B cell (primary cell): ENCODE results near the gene TEAD1. TPM values are rescaled to one million over a fixed set of nuclear protein-coding genes. Genes with fewer than 3 reads are reported as not detected.

ENCODE experiments used
- ATAC-seq: fragments of 200-7000 bp; cut with Tn5 transposase; one replicate; pipeline ENCODE4 v1.10.0; 2021; ENCODE audit warnings: low read depth, mild to moderate bottlenecking, moderate number of reproducible peaks, moderate library complexity
- CTCF ChIA-PET: fragments of 350-600 bp; sonication (Branson Sonifier 250); formaldehyde crosslinking; loops from one replicate; lab custom pipeline; 2021; ENCODE audit warnings: antibody characterized with exemption, inconsistent platforms; lab: Charles Lee
- POLR2A ChIA-PET: fragments of 350-600 bp; sonication (Branson Sonifier 250); formaldehyde crosslinking; loops from one replicate; lab custom pipeline; 2021; ENCODE audit warnings: antibody characterized with exemption; lab: Charles Lee
- DNase-seq: peaks from one replicate; pipeline ENCODE4 v3.0.0; 2013
- H2AFZ ChIP-seq: 2 replicates; pipeline ENCODE4 v1.6.1; 2012; ENCODE audit warnings: mild to moderate bottlenecking, low read depth, low read length; ENCODE audit not compliant: insufficient read depth, poor library complexity, severe bottlenecking
- H3K27ac ChIP-seq, 2 donors: 1 replicate in 1 of 2; 2 replicates in 1 of 2; pipeline ENCODE4 v1.5.1; 2012 to 2013; ENCODE audit warnings: low read length in 2 of 2, mild to moderate bottlenecking in 2 of 2, moderate library complexity in 1 of 2
- H3K27me3 ChIP-seq, 4 experiments: fragments of 200-600 bp in 1 of 4; sonication (generic) in 1 of 4; replicated peaks in 1 of 4; 1 replicate in 2 of 4; 2 replicates in 2 of 4; pipeline versions ENCODE4 v1.6.1 to v1.7.0; 2013 to 2016; ENCODE audit warnings: low read length in 3 of 4, mild to moderate bottlenecking in 2 of 4, mixed read lengths in 1 of 4, moderate library complexity in 1 of 4; ENCODE audit not compliant: insufficient read depth in 4 of 4, control insufficient read depth in 3 of 4; ENCODE audit errors: control extremely low read depth in 1 of 4
- H3K36me3 ChIP-seq, 2 experiments: replicated peaks in 1 of 2; 1 replicate in 1 of 2; 2 replicates in 1 of 2; pipeline versions ENCODE4 v1.6.1 to v1.7.1; 2013; ENCODE audit warnings: low read length in 1 of 2; ENCODE audit not compliant: insufficient read depth in 2 of 2, control insufficient read depth in 1 of 2; ENCODE audit errors: control extremely low read depth in 1 of 2, extremely low read depth in 1 of 2
- H3K4me1 ChIP-seq, 2 donors: fragments of 200-600 bp in 1 of 2; sonication (generic) in 1 of 2; 1 replicate in 1 of 2; 2 replicates in 1 of 2; pipeline versions ENCODE4 v1.5.1 to v1.6.1; 2013 to 2017; ENCODE audit warnings: low read length in 2 of 2; ENCODE audit not compliant: control insufficient read depth in 2 of 2, insufficient read depth in 2 of 2
- H3K4me2 ChIP-seq: replicated peaks from 2 replicates; pipeline ENCODE3; 2012; ENCODE audit warnings: mild to moderate bottlenecking, low read depth, low read length; ENCODE audit not compliant: poor library complexity, severe bottlenecking
- H3K4me3 ChIP-seq, 5 experiments: fragments of 200-600 bp in 1 of 5; sonication (generic) in 1 of 5; 1 replicate in 3 of 5; 2 replicates in 2 of 5; pipeline versions ENCODE4 v1.5.1 to v1.7.0; 2011 to 2016; ENCODE audit warnings: low read length in 4 of 5, mild to moderate bottlenecking in 4 of 5, low read depth in 2 of 5, control low read depth in 1 of 5, moderate library complexity in 1 of 5; ENCODE audit not compliant: insufficient read depth in 1 of 5; ENCODE audit errors: control extremely low read depth in 1 of 5, extremely low read depth in 1 of 5
- H3K79me2 ChIP-seq: fragments of 200-600 bp; sonication (generic); one replicate; pipeline ENCODE4 v1.6.0; 2016; ENCODE audit warnings: low read length; ENCODE audit not compliant: control insufficient read depth, insufficient read depth
- H3K9ac ChIP-seq: fragments of 200-600 bp; sonication (generic); 2 replicates; pipeline ENCODE4 v1.6.1; 2017; ENCODE audit warnings: mild to moderate bottlenecking, low read length, moderate library complexity
- H3K9me3 ChIP-seq, 3 donors: one replicate each; pipeline versions ENCODE4 v1.6.1 to v1.7.1; 2013; ENCODE audit warnings: low read length in 2 of 3; ENCODE audit not compliant: control insufficient read depth in 2 of 3, insufficient read depth in 1 of 3; ENCODE audit errors: control extremely low read depth in 1 of 3
- H4K20me1 ChIP-seq: 2 replicates; pipeline ENCODE4 v1.6.0; 2012; ENCODE audit warnings: mild to moderate bottlenecking, low read length; ENCODE audit not compliant: insufficient read depth, control insufficient read depth, poor library complexity, severe bottlenecking
- H3K27ac Mint-ChIP-seq: one replicate; pipeline ENCODE4 v1.8.0; 2021; ENCODE audit warnings: mixed read lengths
- H3K27me3 Mint-ChIP-seq: one replicate; pipeline ENCODE4 v1.8.0; 2021; ENCODE audit warnings: mixed read lengths
- H3K4me1 Mint-ChIP-seq: one replicate; pipeline ENCODE4 v1.8.0; 2021; ENCODE audit warnings: mixed read lengths
- H3K4me3 Mint-ChIP-seq: one replicate; pipeline ENCODE4 v1.8.0; 2021; ENCODE audit warnings: mixed read lengths
- H3K9me3 Mint-ChIP-seq: one replicate; pipeline ENCODE4 v1.8.0; 2022; ENCODE audit warnings: mixed read lengths; ENCODE audit not compliant: insufficient read depth
- EZH2 ChIP-seq: IDR thresholded peaks from 2 replicates; pipeline ENCODE4 v1.6.1; 2012; ENCODE audit warnings: borderline replicate concordance, low read depth, mild to moderate bottlenecking, moderate library complexity, low read length; ENCODE audit not compliant: insufficient read depth, poor library complexity, severe bottlenecking
- WGBS: methylation state at CpG from one replicate; pipeline ENCODE4 v1.1.5; 2013; ENCODE audit warnings: missing lambda C conversion rate; ENCODE audit not compliant: insufficient coverage; 5-methylcytosine and 5-hydroxymethylcytosine counted together
- intact Hi-C: fragments of 100-400 bp; cut with micrococcal nuclease; formaldehyde crosslinking; loops from one replicate; pipeline ENCODE4 v1.10.0; 2022
- polyA plus RNA-seq: library from polyadenylated mRNA; depleted of rRNA; stranded (reverse); fragments of >200 nt; gene quantifications from 2 replicates; pipeline ENCODE4 v1.2.3, GENCODE V29; 2012
- total RNA-seq, 2 donors: library from RNA; stranded (reverse); fragments of 120-200 nt in 1 of 2; gene quantifications; 1 replicate in 1 of 2; 2 replicates in 1 of 2; pipeline versions ENCODE4 v1.2.3 to v1.2.4, GENCODE V29; 2013 to 2022
- TF ChIP-seq, protein P1 (sequence below): fragments of 200-600 bp; IDR thresholded peaks from one replicate; pipeline ENCODE4 v1.8.0; 2022; ENCODE audit warnings: antibody characterized with exemption, mild to moderate bottlenecking

The TEAD1 gene
- total and polyA plus RNA-seq, 2 donors (not counting 1 experiment from before 2014, with no cell fraction given), result 0.30 TPM; not detected in 1

DNA sequence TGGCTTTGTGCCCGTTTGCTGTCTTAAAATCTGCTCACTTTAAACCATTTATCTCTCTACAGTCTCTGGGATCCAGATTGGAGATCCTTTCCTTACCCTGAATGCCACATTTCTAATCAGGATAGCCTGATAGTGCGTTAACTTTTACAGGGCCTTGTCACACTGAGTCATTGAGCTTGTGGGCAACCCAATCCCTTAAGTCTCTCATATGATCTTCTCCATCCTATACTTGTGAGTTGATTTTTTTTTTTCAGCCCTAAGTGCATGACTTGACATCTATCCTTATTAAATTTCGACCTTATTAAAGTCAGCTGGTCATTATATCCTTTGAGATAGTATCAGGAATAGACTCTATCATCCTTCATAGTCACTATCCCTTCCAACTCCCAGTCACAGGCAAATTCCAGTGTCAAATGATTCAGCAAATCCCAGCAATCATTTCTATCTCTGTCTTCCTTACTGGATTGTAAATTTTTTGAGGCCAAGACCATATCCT lies 57.7 kb downstream of the TEAD1 start:
- Histone ChIP-seq H4K20me1 (no peaks in the 10 kb centered on the region), H2AFZ (no peak overlapping the region), H3K27me3 (no peaks in the 10 kb centered on the region), H3K36me3 (no peaks in the 10 kb centered on the region), H3K4me2 (no peak overlapping the region), H3K9me3 (no peaks in the 10 kb centered on the region), H3K79me2 (no peaks in the 10 kb centered on the region), H3K4me1 (no peaks in the 10 kb centered on the region), H3K9ac (no peak overlapping the region), H3K27ac (no peak overlapping the region), H3K4me3 (no peak overlapping the region)
- CTCF ChIA-PET, result no interaction called here
- no peak for ATAC-seq
- WGBS, result 79% methylated on average over 2 of the region's 3 CpGs
- Mint-ChIP-seq H3K27ac (no peak overlapping the region), H3K9me3 (no peaks in the 10 kb centered on the region), H3K27me3 (peaks cover 4% of the 10 kb centered on the region), H3K4me1 (no peaks in the 10 kb centered on the region), H3K4me3 (no peak overlapping the region)
- intact Hi-C loops, result no loop called here
- TF ChIP-seq, protein P1, sequence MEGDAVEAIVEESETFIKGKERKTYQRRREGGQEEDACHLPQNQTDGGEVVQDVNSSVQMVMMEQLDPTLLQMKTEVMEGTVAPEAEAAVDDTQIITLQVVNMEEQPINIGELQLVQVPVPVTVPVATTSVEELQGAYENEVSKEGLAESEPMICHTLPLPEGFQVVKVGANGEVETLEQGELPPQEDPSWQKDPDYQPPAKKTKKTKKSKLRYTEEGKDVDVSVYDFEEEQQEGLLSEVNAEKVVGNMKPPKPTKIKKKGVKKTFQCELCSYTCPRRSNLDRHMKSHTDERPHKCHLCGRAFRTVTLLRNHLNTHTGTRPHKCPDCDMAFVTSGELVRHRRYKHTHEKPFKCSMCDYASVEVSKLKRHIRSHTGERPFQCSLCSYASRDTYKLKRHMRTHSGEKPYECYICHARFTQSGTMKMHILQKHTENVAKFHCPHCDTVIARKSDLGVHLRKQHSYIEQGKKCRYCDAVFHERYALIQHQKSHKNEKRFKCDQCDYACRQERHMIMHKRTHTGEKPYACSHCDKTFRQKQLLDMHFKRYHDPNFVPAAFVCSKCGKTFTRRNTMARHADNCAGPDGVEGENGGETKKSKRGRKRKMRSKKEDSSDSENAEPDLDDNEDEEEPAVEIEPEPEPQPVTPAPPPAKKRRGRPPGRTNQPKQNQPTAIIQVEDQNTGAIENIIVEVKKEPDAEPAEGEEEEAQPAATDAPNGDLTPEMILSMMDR, result no peak
- no peak for TF ChIP-seq EZH2
- POLR2A ChIA-PET, result no interaction called here
- no peak for DNase-seq

DNA sequence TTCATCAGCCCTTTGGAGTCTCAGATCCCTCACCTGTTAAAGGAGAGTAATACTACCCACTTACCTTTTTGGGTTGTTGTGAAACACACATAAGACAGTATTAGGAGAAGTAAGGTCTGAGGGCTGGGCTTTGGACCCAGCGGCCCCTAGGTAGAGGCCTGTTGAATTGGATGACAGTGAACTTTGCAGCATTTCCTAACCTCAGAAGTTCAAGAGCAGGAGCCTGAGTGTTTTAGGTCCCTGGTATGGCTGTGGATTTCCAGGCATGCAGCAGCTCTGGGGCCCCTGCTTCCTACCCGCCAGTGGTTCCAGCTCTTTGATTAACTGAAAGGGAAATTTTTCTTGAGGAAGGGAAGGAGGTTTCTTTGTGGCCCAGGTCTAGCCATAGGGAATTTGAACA lies 58.9 kb downstream of the TEAD1 start:
- H3K9me3 ChIP-seq, result no peaks in the 10 kb centered on the region
- no peaks in the 10 kb centered on the region for H3K79me2 ChIP-seq
- POLR2A ChIA-PET, result no interaction called here
- Mint-ChIP-seq H3K27ac (no peak overlapping the region), H3K4me3 (no peak overlapping the region), H3K9me3 (no peaks in the 10 kb centered on the region), H3K4me1 (no peaks in the 10 kb centered on the region), H3K27me3 (peaks cover 3% of the 10 kb centered on the region)
- H3K9ac ChIP-seq, result no peak overlapping the region
- H4K20me1 ChIP-seq, result no peaks in the 10 kb centered on the region
- H3K36me3 ChIP-seq, result no peaks in the 10 kb centered on the region
- no peak for TF ChIP-seq EZH2
- TF ChIP-seq, protein P1, result no peak
- no peaks in the 10 kb centered on the region for H3K4me1 ChIP-seq
- H3K27ac ChIP-seq, result no peak overlapping the region
- CTCF ChIA-PET, result no interaction called here
- no peak for ATAC-seq
- H3K4me2 ChIP-seq, result no peak overlapping the region
- no peak overlapping the region for H2AFZ ChIP-seq
- H3K27me3 ChIP-seq, result no peaks in the 10 kb centered on the region
- DNase-seq, result no peak
- intact Hi-C loops, result no loop called here
- WGBS, result 80% methylated on average over 1 of the region's 2 CpGs
- H3K4me3 ChIP-seq, result no peak overlapping the region
